ENCODE data around the gene AKAP7. TPM values are rescaled to one million over a fixed set of nuclear protein-coding genes. Genes with fewer than 3 reads are reported as not detected.

The AKAP7 gene
- total RNA-seq, 1 donor from 2014 or later = 4.5 TPM

DNA sequence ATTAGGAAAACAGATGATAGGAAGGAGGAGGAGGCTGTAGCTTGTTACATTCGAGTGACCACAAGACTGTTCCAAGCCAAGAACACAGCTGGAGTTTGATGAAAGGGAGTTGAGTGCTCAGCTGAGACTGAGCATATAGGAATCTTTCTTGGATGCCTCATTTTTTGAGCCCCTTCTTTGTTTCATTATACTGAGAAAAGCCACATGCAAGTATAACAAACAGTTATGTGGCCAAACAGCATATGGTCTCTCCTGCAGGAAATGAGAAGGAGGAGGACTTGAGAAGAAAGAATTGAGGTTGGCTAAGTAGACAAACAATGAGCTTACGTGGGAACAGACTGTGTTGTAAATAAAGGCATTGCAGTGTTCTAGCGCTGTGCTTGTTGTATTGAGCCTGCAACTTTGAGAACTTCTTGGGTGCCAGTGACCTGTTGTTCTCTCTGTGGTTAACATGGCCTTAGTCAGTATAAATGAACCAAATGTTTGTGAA lies 78.3 kb downstream of the AKAP7 start:
- no peak overlapping the region for H3K4me3 Mint-ChIP-seq (ENCODE audit: unreplicated experiment)
- no peaks in the 10 kb centered on the region for H3K27me3 Mint-ChIP-seq (ENCODE audit: unreplicated experiment)
- no peak overlapping the region for H3K27ac Mint-ChIP-seq (ENCODE audit: unreplicated experiment)
- no peaks in the 10 kb centered on the region for H3K9me3 Mint-ChIP-seq (ENCODE audit: unreplicated experiment)
- H3K4me1 Mint-ChIP-seq (ENCODE audit: unreplicated experiment) = peaks cover 2% of the 10 kb centered on the region
- TF ChIP-seq, protein P1, sequence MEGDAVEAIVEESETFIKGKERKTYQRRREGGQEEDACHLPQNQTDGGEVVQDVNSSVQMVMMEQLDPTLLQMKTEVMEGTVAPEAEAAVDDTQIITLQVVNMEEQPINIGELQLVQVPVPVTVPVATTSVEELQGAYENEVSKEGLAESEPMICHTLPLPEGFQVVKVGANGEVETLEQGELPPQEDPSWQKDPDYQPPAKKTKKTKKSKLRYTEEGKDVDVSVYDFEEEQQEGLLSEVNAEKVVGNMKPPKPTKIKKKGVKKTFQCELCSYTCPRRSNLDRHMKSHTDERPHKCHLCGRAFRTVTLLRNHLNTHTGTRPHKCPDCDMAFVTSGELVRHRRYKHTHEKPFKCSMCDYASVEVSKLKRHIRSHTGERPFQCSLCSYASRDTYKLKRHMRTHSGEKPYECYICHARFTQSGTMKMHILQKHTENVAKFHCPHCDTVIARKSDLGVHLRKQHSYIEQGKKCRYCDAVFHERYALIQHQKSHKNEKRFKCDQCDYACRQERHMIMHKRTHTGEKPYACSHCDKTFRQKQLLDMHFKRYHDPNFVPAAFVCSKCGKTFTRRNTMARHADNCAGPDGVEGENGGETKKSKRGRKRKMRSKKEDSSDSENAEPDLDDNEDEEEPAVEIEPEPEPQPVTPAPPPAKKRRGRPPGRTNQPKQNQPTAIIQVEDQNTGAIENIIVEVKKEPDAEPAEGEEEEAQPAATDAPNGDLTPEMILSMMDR (IDR thresholded peaks at IDR 0.05) = no peak
- H3K36me3 Mint-ChIP-seq (ENCODE audit: unreplicated experiment) = no peaks in the 10 kb centered on the region
- no peak for DNase-seq (ENCODE audit: extremely low spot score, unreplicated experiment)

DNA sequence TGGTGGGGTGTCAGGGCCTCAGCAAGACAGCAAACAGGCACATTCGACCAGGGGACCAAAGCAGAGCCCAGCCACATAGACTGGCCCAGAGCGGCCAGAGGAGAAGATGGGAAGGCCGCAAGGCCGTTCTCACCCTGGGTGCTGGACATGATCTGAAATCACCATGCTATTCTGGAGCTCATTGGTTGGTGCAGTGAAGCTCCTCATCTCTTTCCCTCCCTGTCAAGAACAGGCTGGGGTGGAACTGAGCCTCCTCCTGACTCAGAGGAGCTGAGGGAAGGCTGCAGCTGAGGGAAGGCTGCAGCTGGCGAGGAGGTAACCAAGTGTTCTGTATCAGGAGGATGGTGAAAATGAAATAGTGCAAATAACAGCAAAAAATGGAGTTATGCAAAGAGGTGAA lies 80.0 kb downstream of the AKAP7 start:
- TF ChIP-seq, protein P1 (IDR thresholded peaks at IDR 0.05) = no peak
- Mint-ChIP-seq H3K9me3 (ENCODE audit: unreplicated experiment) (no peaks in the 10 kb centered on the region), H3K27ac (ENCODE audit: unreplicated experiment) (no peak overlapping the region), H3K4me3 (ENCODE audit: unreplicated experiment) (no peak overlapping the region), H3K27me3 (ENCODE audit: unreplicated experiment) (no peaks in the 10 kb centered on the region), H3K4me1 (ENCODE audit: unreplicated experiment) (peaks cover 2% of the 10 kb centered on the region), H3K36me3 (ENCODE audit: unreplicated experiment) (no peaks in the 10 kb centered on the region)
- DNase-seq (ENCODE audit: extremely low spot score, unreplicated experiment) = no peak

DNA sequence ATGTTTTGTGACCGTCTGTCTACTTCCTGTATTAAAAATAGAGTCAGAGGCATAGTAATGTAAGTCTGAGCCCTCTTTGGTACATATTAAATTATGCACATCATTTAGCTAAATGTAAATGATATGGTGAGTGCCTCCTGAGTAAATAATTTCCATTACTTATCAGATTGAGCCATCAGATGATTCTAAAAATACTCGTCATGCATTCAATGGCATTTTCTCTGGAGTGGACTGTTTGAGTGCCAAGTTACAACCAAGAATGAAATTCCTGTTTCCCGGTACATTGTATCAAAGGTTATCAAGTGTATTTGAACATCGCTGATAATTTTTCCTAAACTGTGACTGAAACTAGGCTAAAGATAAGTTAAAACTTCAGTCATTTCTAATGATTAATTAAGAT lies 81.0 kb downstream of the AKAP7 start:
- Mint-ChIP-seq H3K4me1 (ENCODE audit: unreplicated experiment) (peaks cover 2% of the 10 kb centered on the region), H3K36me3 (ENCODE audit: unreplicated experiment) (no peaks in the 10 kb centered on the region), H3K27ac (ENCODE audit: unreplicated experiment) (no peak overlapping the region), H3K4me3 (ENCODE audit: unreplicated experiment) (no peak overlapping the region), H3K9me3 (ENCODE audit: unreplicated experiment) (no peaks in the 10 kb centered on the region), H3K27me3 (ENCODE audit: unreplicated experiment) (no peaks in the 10 kb centered on the region)
- no peak for DNase-seq (ENCODE audit: extremely low spot score, unreplicated experiment)
- TF ChIP-seq, protein P1 (IDR thresholded peaks at IDR 0.05) = no peak

DNA sequence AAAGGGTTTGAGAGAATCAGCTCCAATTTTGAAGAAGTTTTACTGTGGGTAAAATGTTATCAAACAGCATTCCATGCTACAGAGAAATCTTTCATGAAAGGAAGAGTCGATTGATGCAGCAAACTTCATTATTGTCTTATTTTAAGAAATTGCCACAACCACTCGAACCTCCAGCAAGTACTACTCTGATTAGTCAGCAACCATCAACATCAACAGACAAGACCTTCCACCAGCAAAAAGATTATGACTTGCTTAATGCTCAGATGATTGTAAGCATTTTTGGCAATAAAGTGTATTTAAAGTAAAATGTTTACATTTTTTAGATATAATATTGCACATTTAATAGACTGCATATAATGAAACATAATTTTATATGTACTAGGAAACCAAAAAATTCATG lies 87.5 kb downstream of the AKAP7 start:
- Mint-ChIP-seq H3K4me1 (ENCODE audit: unreplicated experiment) (no peaks in the 10 kb centered on the region), H3K27me3 (ENCODE audit: unreplicated experiment) (no peaks in the 10 kb centered on the region), H3K36me3 (ENCODE audit: unreplicated experiment) (peaks cover 2% of the 10 kb centered on the region), H3K9me3 (ENCODE audit: unreplicated experiment) (no peaks in the 10 kb centered on the region), H3K27ac (ENCODE audit: unreplicated experiment) (no peak overlapping the region), H3K4me3 (ENCODE audit: unreplicated experiment) (no peak overlapping the region)
- DNase-seq (ENCODE audit: extremely low spot score, unreplicated experiment) = no peak
- TF ChIP-seq, protein P1 (IDR thresholded peaks at IDR 0.05) = no peak

DNA sequence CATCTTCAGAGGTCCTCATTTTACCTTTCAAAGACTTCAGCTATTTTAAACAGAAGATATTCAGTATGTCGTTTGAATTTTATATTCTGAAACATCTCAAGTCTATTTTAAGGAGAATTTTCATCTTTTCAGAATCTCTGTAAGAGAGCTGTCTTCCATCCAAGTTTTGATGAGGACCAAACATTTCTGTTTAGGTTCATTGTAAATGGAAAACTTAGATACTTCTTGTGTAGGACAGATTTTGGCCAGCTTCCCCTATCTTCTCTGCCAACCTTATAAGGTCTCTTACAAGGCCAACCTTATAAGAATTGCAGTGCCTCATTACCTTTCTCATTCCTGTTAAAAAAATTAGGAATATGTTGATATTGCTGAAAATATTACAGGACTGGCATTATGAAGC lies 88.1 kb downstream of the AKAP7 start:
- H3K27ac Mint-ChIP-seq (ENCODE audit: unreplicated experiment) = no peak overlapping the region
- TF ChIP-seq, protein P1 (IDR thresholded peaks at IDR 0.05) = no peak
- no peaks in the 10 kb centered on the region for H3K4me1 Mint-ChIP-seq (ENCODE audit: unreplicated experiment)
- H3K9me3 Mint-ChIP-seq (ENCODE audit: unreplicated experiment) = no peaks in the 10 kb centered on the region
- H3K27me3 Mint-ChIP-seq (ENCODE audit: unreplicated experiment) = no peaks in the 10 kb centered on the region
- DNase-seq (ENCODE audit: extremely low spot score, unreplicated experiment) = no peak
- peaks cover 2% of the 10 kb centered on the region for H3K36me3 Mint-ChIP-seq (ENCODE audit: unreplicated experiment)
- H3K4me3 Mint-ChIP-seq (ENCODE audit: unreplicated experiment) = no peak overlapping the region
